Gastroesophageal sphincter (tissue), 3 donors: ENCODE measurements around the gene NID2.

Experiments
- CTCF ChIP-seq, 4 experiments: fragments of 200-600 bp in 2 of 4; fragments of 450-650 bp in 2 of 4; sonication (generic) in 1 of 4; IDR thresholded peaks; one replicate each; pipeline ENCODE4 v1.5.1; 2017 to 2019; ENCODE audit warnings: antibody characterized with exemption in 4 of 4, mild to moderate bottlenecking in 2 of 4, moderate library complexity in 2 of 4
- EP300 ChIP-seq: sonication (generic); formaldehyde crosslinking; IDR thresholded peaks from one replicate; pipeline ENCODE4 v1.6.1; 2017; ENCODE audit warnings: antibody characterized with exemption, mild to moderate bottlenecking
- POLR2AphosphoS5 ChIP-seq: sonication (generic); formaldehyde crosslinking; IDR thresholded peaks from one replicate; pipeline ENCODE4 v1.6.1; 2017; ENCODE audit warnings: antibody characterized with exemption

GRCh38 chr14:51981218-51981854 lies 87.5 kb downstream of the NID2 start:
- TF ChIP-seq CTCF (IDR thresholded peaks at IDR 0.05) = no peak
- TF ChIP-seq EP300 = no peak
- no peak for TF ChIP-seq POLR2AphosphoS5
